Naive thymus-derived CD4-positive, alpha-beta T cell (primary cell): ENCODE data around the gene ZDHHC5. TPM values are rescaled to one million over a fixed set of nuclear protein-coding genes. Genes with fewer than 3 reads are reported as not detected.

Source experiments
- ATAC-seq: fragments of 150-1000 bp; cut with Tn5 transposase; 2 replicates; pipeline ENCODE4 v1.10.0; 2021; ENCODE audit warnings: mild to moderate bottlenecking, moderate library complexity
- CTCF ChIA-PET: fragments of 350-600 bp; sonication (Branson Sonifier 250); formaldehyde crosslinking; loops from one replicate; lab custom pipeline; 2021; ENCODE audit warnings: antibody characterized with exemption; lab: Charles Lee
- POLR2A ChIA-PET: fragments of 350-600 bp; sonication (Branson Sonifier 250); formaldehyde crosslinking; loops from one replicate; lab custom pipeline; 2021; ENCODE audit warnings: antibody characterized with exemption, inconsistent platforms; lab: Charles Lee
- DNase-seq, 9 donors: peaks; one replicate each; pipeline versions ENCODE4 v3.0.0 to v3.0.0-alpha.2; 2020 to 2022; ENCODE audit warnings: mixed read lengths in 1 of 9
- H3K27ac ChIP-seq: one replicate; pipeline ENCODE4 v1.7.0; 2013; ENCODE audit warnings: mild to moderate bottlenecking, low read depth, low read length, moderate library complexity
- H3K27me3 ChIP-seq, 2 donors: one replicate each; pipeline ENCODE4 v1.7.0; 2013; ENCODE audit warnings: low read length in 2 of 2, mild to moderate bottlenecking in 2 of 2, moderate library complexity in 2 of 2; ENCODE audit not compliant: control insufficient read depth in 2 of 2, insufficient read depth in 2 of 2
- H3K36me3 ChIP-seq, 3 experiments: 1 replicate in 2 of 3; 2 replicates in 1 of 3; pipeline ENCODE4 v1.7.0; 2013; ENCODE audit warnings: low read length in 3 of 3, mild to moderate bottlenecking in 3 of 3, moderate library complexity in 1 of 3; ENCODE audit not compliant: insufficient read depth in 3 of 3, control insufficient read depth in 2 of 3
- H3K4me1 ChIP-seq, 2 donors: one replicate each; pipeline ENCODE4 v1.7.0; 2013; ENCODE audit warnings: low read length in 2 of 2, mild to moderate bottlenecking in 2 of 2, moderate library complexity in 1 of 2; ENCODE audit not compliant: control insufficient read depth in 2 of 2, insufficient read depth in 2 of 2
- H3K4me3 ChIP-seq: 2 replicates; pipeline ENCODE4 v1.7.0; 2013; ENCODE audit warnings: mild to moderate bottlenecking, low read length
- H3K9me3 ChIP-seq, 3 experiments: 1 replicate in 2 of 3; 2 replicates in 1 of 3; pipeline ENCODE4 v1.7.0; 2013; ENCODE audit warnings: low read length in 3 of 3; ENCODE audit not compliant: control insufficient read depth in 2 of 3
- H3K27ac Mint-ChIP-seq, 9 donors: one replicate each; pipeline ENCODE4 v1.8.0; 2020 to 2022; ENCODE audit warnings: mixed read lengths in 9 of 9, mild to moderate bottlenecking in 8 of 9, moderate library complexity in 5 of 9, inconsistent platforms in 2 of 9
- H3K27me3 Mint-ChIP-seq, 5 donors: one replicate each; pipeline ENCODE4 v1.8.0; 2021 to 2022; ENCODE audit warnings: mixed read lengths in 5 of 5, mild to moderate bottlenecking in 1 of 5
- H3K36me3 Mint-ChIP-seq, 5 donors: one replicate each; pipeline ENCODE4 v1.8.0; 2020 to 2022; ENCODE audit warnings: mixed read lengths in 5 of 5, mild to moderate bottlenecking in 3 of 5, inconsistent platforms in 1 of 5
- H3K4me1 Mint-ChIP-seq, 7 donors: one replicate each; pipeline ENCODE4 v1.8.0; 2020 to 2022; ENCODE audit warnings: mixed read lengths in 7 of 7, mild to moderate bottlenecking in 3 of 7, inconsistent platforms in 1 of 7
- H3K4me3 Mint-ChIP-seq, 10 donors: one replicate each; pipeline ENCODE4 v1.8.0; 2020 to 2022; ENCODE audit warnings: mild to moderate bottlenecking in 10 of 10, mixed read lengths in 10 of 10, moderate library complexity in 6 of 10, inconsistent platforms in 2 of 10
- H3K9me3 Mint-ChIP-seq, 11 donors: one replicate each; pipeline ENCODE4 v1.8.0; 2020 to 2022; ENCODE audit warnings: mixed read lengths in 11 of 11, mild to moderate bottlenecking in 4 of 11, inconsistent platforms in 1 of 11, moderate library complexity in 1 of 11
- intact Hi-C, 2 donors: fragments of 100-400 bp; cut with micrococcal nuclease; formaldehyde crosslinking; loops; one replicate each; pipeline ENCODE4 v1.15.1; 2023
- polyA plus RNA-seq, 2 donors: library from polyadenylated mRNA; unstranded; fragments of 300-500 nt; fragmentation: Illumina TruSeq; gene quantifications; one replicate each; pipeline ENCODE4 v1.2.3, GENCODE V29; 2021
- total RNA-seq, 6 experiments: library from RNA in 5 of 6; stranded (reverse) in 5 of 6; gene quantifications; 1 replicate in 5 of 6; 2 replicates in 1 of 6; pipeline ENCODE4 v1.2.3 and lab custom pipeline; 2021 to 2026

Gene ZDHHC5
- total and polyA plus RNA-seq, 7 experiments from 2014 or later = 26.9 to 82.2 (median 52.2) TPM

- Histone ChIP-seq H3K27ac (peak overlapping the region; percentile 97), H3K4me1 (peaks cover 25 to 28% of the 10 kb centered on the region in 2 donors), H3K9me3 (no peaks in the 10 kb centered on the region), H3K4me3 (peak overlapping the region; percentile 87), H3K36me3 (peaks cover 0 to 14% (median 6%) of the 10 kb centered on the region in 3 experiments), H3K27me3 (no peaks in the 10 kb centered on the region)
- ATAC-seq = peak; percentile 80
- ChIA-PET CTCF (interaction anchor here (1.0 to 1.7 kb wide), 3 partner anchors 9 to 140 kb away, joined by 3 to 4 read pairs (median 4); no protein-coding TSS in a partner anchor), POLR2A (interaction anchor here (0.6 to 2.0 kb wide), 13 partner anchors 9 to 1939 kb away, joined by 3 to 13 read pairs (median 4); partner anchors contain the start of genes CLP1, MED19, SELENOH and TMX2)
- peak; percentile 68 to 99 (median 97) for DNase-seq
- Mint-ChIP-seq H3K27ac (peak overlapping the region; percentile 97 to 100 (median 98)), H3K36me3 (peaks cover 3 to 13% (median 7%) of the 10 kb centered on the region in 5 donors), H3K4me3 (peak overlapping the region; percentile 84 to 100 (median 91)), H3K4me1 (peaks cover 34 to 61% (median 48%) of the 10 kb centered on the region in 7 donors), H3K9me3 (peaks cover 0 to 13% (median 0%) of the 10 kb centered on the region in 11 donors), H3K27me3 (no peaks in the 10 kb centered on the region)
- intact Hi-C loops = loop anchor here (1.0 to 5.0 kb wide), 17 partner anchors 10 to 1950 kb away; partner anchors contain the start of genes CLP1 (in 2 of the 2), MED19 (in 2 of the 2), SELENOH (in 2 of the 2) and SSRP1 (in 2 of the 2)
These were observed 688 bp upstream of the ZDHHC5 start for GRCh38 chr11:57667117-57667735.

GRCh38 chr11:57668434-57668782, 494 bp downstream of the ZDHHC5 start:
- no peaks in the 10 kb centered on the region for H3K27me3 Mint-ChIP-seq
- H3K9me3 Mint-ChIP-seq = peaks cover 0 to 13% (median 0%) of the 10 kb centered on the region in 11 donors
- H3K4me3 Mint-ChIP-seq = peak overlapping the region; percentile 84 to 100 (median 91)
- DNase-seq = peak in 5 of 9 donors; percentile 39 to 45 (median 42)
- peak overlapping the region; percentile 97 for H3K27ac ChIP-seq
- no peaks in the 10 kb centered on the region for H3K27me3 ChIP-seq
- peaks cover 7 to 16% (median 9%) of the 10 kb centered on the region in 5 donors for H3K36me3 Mint-ChIP-seq
- ChIA-PET CTCF (no interaction called here), POLR2A (interaction anchor here (0.8 to 2.0 kb wide), 5 partner anchors 9 to 73 kb away, joined by 3 to 9 read pairs (median 5); partner anchors contain the start of genes SELENOH and YPEL4)
- peaks cover 0 to 17% (median 14%) of the 10 kb centered on the region in 3 experiments for H3K36me3 ChIP-seq
- H3K27ac Mint-ChIP-seq = peak overlapping the region; percentile 93 to 100 (median 98)
- H3K4me1 ChIP-seq = peaks cover 25 to 33% of the 10 kb centered on the region in 2 donors
- H3K4me1 Mint-ChIP-seq = peaks cover 40 to 67% (median 55%) of the 10 kb centered on the region in 7 donors
- H3K9me3 ChIP-seq = no peaks in the 10 kb centered on the region
- peak overlapping the region; percentile 87 for H3K4me3 ChIP-seq
- ATAC-seq = no peak
- intact Hi-C loops = loop anchor here (1.0 to 5.0 kb wide), 3 partner anchors 132 to 1949 kb away; partner anchors contain the start of gene OSBP (in 1 of the 2)

GRCh38 chr11:57674251-57674650, 6.3 kb downstream of the ZDHHC5 start:
- Histone ChIP-seq H3K27ac (peak overlapping the region; percentile 2), H3K9me3 (no peaks in the 10 kb centered on the region), H3K4me3 (no peak overlapping the region), H3K36me3 (peaks cover 6 to 51% (median 17%) of the 10 kb centered on the region in 3 experiments), H3K4me1 (peaks cover 28 to 46% of the 10 kb centered on the region in 2 donors), H3K27me3 (no peaks in the 10 kb centered on the region)
- ATAC-seq (no peak), DNase-seq (no peak)
- ChIA-PET CTCF (interaction anchor here (1.3 kb wide), 1 partner anchor 30 kb away, joined by 3 read pairs; no protein-coding TSS in a partner anchor), POLR2A (interaction anchor here (1.9 kb wide), 1 partner anchor 38 kb away, joined by 4 read pairs; the partner anchor contains the start of genes MED19 and TMX2)
- Mint-ChIP-seq H3K27me3 (no peaks in the 10 kb centered on the region), H3K4me3 (peak overlapping the region in 8 of 10 donors; percentile 2 to 84 (median 48)), H3K27ac (peak overlapping the region in 6 of 9 donors; percentile 6 to 99 (median 46)), H3K36me3 (peaks cover 8 to 32% (median 20%) of the 10 kb centered on the region in 5 donors), H3K9me3 (no peaks in the 10 kb centered on the region), H3K4me1 (peaks cover 46 to 90% (median 83%) of the 10 kb centered on the region in 7 donors)
- intact Hi-C loops = no loop called here

GRCh38 chr11:57675176-57675941, 7.4 kb downstream of the ZDHHC5 start:
- CTCF ChIA-PET = interaction anchor here (0.8 to 1.0 kb wide), 2 partner anchors 27 to 125 kb away, joined by 3 to 4 read pairs; no protein-coding TSS in a partner anchor
- Mint-ChIP-seq H3K36me3 (peaks cover 8 to 32% (median 20%) of the 10 kb centered on the region in 5 donors), H3K4me1 (peaks cover 40 to 90% (median 84%) of the 10 kb centered on the region in 7 donors), H3K9me3 (no peaks in the 10 kb centered on the region), H3K27ac (peak overlapping the region in 6 of 9 donors; percentile 24 to 74 (median 62)), H3K27me3 (no peaks in the 10 kb centered on the region), H3K4me3 (peak overlapping the region in 7 of 10 donors; percentile 13 to 84 (median 58))
- ATAC-seq = no peak
- no peak for DNase-seq
- H3K27me3 ChIP-seq = no peaks in the 10 kb centered on the region
- no peak overlapping the region for H3K4me3 ChIP-seq
- peak overlapping the region; percentile 24 for H3K27ac ChIP-seq
- H3K9me3 ChIP-seq = no peaks in the 10 kb centered on the region
- peaks cover 19 to 46% of the 10 kb centered on the region in 2 donors for H3K4me1 ChIP-seq
- POLR2A ChIA-PET = interaction anchor here (1.3 to 1.9 kb wide), 2 partner anchors 23 to 37 kb away, joined by 3 to 4 read pairs; partner anchors contain the start of genes MED19 and TMX2
- intact Hi-C loops = no loop called here
- H3K36me3 ChIP-seq = peaks cover 6 to 59% (median 17%) of the 10 kb centered on the region in 3 experiments

- CTCF ChIA-PET = interaction anchor here (0.6 kb wide), 1 partner anchor 41 kb away, joined by 3 read pairs; no protein-coding TSS in a partner anchor
- peaks cover 11 to 40% of the 10 kb centered on the region in 2 donors for H3K4me1 ChIP-seq
- intact Hi-C loops = no loop called here
- H3K36me3 ChIP-seq = peaks cover 3 to 66% (median 10%) of the 10 kb centered on the region in 3 experiments
- peaks cover 36 to 80% (median 68%) of the 10 kb centered on the region in 7 donors for H3K4me1 Mint-ChIP-seq
- H3K27me3 Mint-ChIP-seq = no peaks in the 10 kb centered on the region
- DNase-seq (no peak), ATAC-seq (no peak)
- H3K4me3 ChIP-seq = no peak overlapping the region
- no peak overlapping the region for H3K27ac ChIP-seq
- no peak overlapping the region for H3K27ac Mint-ChIP-seq
- H3K36me3 Mint-ChIP-seq = peaks cover 5 to 31% (median 26%) of the 10 kb centered on the region in 5 donors
- no peaks in the 10 kb centered on the region for H3K9me3 ChIP-seq
- no peaks in the 10 kb centered on the region for H3K9me3 Mint-ChIP-seq
- H3K27me3 ChIP-seq = no peaks in the 10 kb centered on the region
- POLR2A ChIA-PET = no interaction called here
- no peak overlapping the region for H3K4me3 Mint-ChIP-seq
These were observed 11.5 kb downstream of the ZDHHC5 start for GRCh38 chr11:57679396-57679795.

GRCh38 chr11:57680552-57680874, 12.6 kb downstream of the ZDHHC5 start:
- no peak for ATAC-seq
- H3K27ac Mint-ChIP-seq = peak overlapping the region in 8 of 9 donors; percentile 36 to 76 (median 46)
- no peaks in the 10 kb centered on the region for H3K27me3 Mint-ChIP-seq
- Histone ChIP-seq H3K27ac (no peak overlapping the region), H3K4me1 (peaks cover 5 to 36% of the 10 kb centered on the region in 2 donors), H3K36me3 (peaks cover 0 to 66% (median 13%) of the 10 kb centered on the region in 3 experiments), H3K9me3 (no peaks in the 10 kb centered on the region), H3K4me3 (no peak overlapping the region), H3K27me3 (no peaks in the 10 kb centered on the region)
- intact Hi-C loops = no loop called here
- ChIA-PET POLR2A (interaction anchor here (0.9 kb wide), 1 partner anchor 13 kb away, joined by 3 read pairs; no protein-coding TSS in a partner anchor), CTCF (interaction anchor here (0.7 kb wide), 1 partner anchor 188 kb away, joined by 4 read pairs; no protein-coding TSS in a partner anchor)
- H3K4me1 Mint-ChIP-seq = peaks cover 34 to 69% (median 57%) of the 10 kb centered on the region in 7 donors
- peak overlapping the region in 7 of 10 donors; percentile 8 to 54 (median 26) for H3K4me3 Mint-ChIP-seq
- no peak for DNase-seq
- H3K36me3 Mint-ChIP-seq = peaks cover 4 to 28% (median 27%) of the 10 kb centered on the region in 5 donors
- H3K9me3 Mint-ChIP-seq = no peaks in the 10 kb centered on the region
